Measurements from ENCODE around the gene PPM1F. TPM values are rescaled to one million over a fixed set of nuclear protein-coding genes. Genes with fewer than 3 reads are reported as not detected.
"Not testable (repeated sequence)": the region's sequence is repeated elsewhere in the genome, so short reads cannot be mapped to it uniquely, and the experiment has no call there.

The PPM1F gene
- total RNA-seq, 1 donor from 2014 or later, result 49.8 TPM

GRCh38 chr22:21876486-21877176 is 76.0 kb downstream of the PPM1F start:
- no peaks in the 10 kb centered on the region for H3K9me3 Mint-ChIP-seq
- no peaks in the 10 kb centered on the region for H3K4me1 Mint-ChIP-seq
- TF ChIP-seq CTCF (conservative IDR thresholded peaks at IDR 0.05), result no peak
- H3K27ac Mint-ChIP-seq (ENCODE audit: unreplicated experiment), result no peak overlapping the region
- no peaks in the 10 kb centered on the region for H3K36me3 Mint-ChIP-seq (ENCODE audit: low read depth)
- DNase-seq (ENCODE audit: low read depth, low spot score), result no peak
- no peak overlapping the region for H3K4me3 Mint-ChIP-seq
- no peaks in the 10 kb centered on the region for H3K27me3 Mint-ChIP-seq (ENCODE audit: low read depth)

DNA sequence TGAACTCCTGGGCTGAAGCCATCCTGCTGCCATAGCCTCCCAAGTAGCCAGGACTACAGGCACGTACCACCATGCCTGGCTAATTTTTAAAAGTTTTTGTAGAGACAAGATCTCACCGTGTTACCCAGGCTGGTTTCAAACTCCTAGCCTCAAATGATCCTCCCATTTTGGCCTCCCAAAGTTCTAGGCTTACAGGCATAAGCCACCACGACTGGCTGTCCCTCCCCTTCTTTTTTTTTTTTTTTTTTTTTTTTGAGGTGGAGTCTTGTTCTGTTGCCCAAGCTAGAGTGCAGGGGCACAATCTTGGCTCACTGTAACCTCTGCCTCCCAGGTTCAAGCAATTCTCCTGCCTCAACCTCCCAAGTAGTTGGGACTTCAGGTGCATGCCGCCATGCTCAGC is 77.7 kb downstream of the PPM1F start:
- not testable (repeated sequence) for H3K27ac Mint-ChIP-seq (ENCODE audit: unreplicated experiment); H3K4me3 Mint-ChIP-seq; H3K36me3 Mint-ChIP-seq (ENCODE audit: low read depth); H3K27me3 Mint-ChIP-seq (ENCODE audit: low read depth); H3K4me1 Mint-ChIP-seq; H3K9me3 Mint-ChIP-seq; DNase-seq (ENCODE audit: low read depth, low spot score)

DNA sequence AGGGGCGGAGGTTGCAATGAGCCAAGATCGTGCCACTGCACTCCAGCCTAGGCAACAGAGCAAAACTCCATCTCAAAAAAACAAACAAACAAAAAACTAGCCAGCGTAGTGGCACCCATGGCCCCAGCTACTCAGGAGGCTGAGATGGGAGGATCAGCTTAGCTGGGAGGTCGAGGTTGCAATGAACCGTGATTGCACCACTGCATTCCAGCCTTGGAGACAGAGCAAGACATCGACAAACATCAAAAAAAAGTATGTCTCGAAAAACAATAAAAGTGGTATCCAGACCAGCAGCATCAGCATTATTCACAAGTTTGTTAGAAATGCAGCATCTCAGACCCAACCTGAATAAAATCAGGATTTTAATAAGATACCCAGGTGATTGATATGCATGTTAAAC is 79.0 kb downstream of the PPM1F start:
- TF ChIP-seq CTCF (conservative IDR thresholded peaks at IDR 0.05), result no peak
- DNase-seq (ENCODE audit: low read depth, low spot score), result no peak
- H3K9me3 Mint-ChIP-seq, result no peaks in the 10 kb centered on the region
- H3K4me1 Mint-ChIP-seq, result peaks cover 3% of the 10 kb centered on the region
- no peaks in the 10 kb centered on the region for H3K27me3 Mint-ChIP-seq (ENCODE audit: low read depth)
- H3K27ac Mint-ChIP-seq (ENCODE audit: unreplicated experiment), result no peak overlapping the region
- no peak overlapping the region for H3K4me3 Mint-ChIP-seq
- no peaks in the 10 kb centered on the region for H3K36me3 Mint-ChIP-seq (ENCODE audit: low read depth)

DNA sequence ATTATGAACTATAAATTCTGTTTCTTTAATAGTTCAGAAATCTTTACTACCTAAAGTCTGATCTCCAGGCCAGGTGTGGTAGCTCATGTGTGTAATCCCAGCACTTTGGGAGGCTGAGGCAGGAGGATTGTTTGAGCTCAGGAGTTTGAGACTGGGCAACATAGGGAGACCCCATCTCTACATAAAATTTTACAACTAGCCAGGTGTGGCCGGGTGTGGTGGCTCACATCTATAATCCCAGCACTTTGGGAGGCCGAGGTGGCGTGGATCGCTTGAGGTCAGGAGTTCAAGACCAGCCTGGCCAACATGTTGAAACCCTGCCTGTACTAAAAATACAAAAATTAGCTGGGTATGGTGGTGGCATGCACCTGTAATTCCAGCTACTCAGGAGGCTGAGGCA is 79.9 kb downstream of the PPM1F start:
- peak overlapping the region; percentile 49 for H3K4me3 Mint-ChIP-seq
- H3K27ac Mint-ChIP-seq (ENCODE audit: unreplicated experiment), result not testable (repeated sequence)

More for the DNA sequence above, 79.9 kb downstream of the PPM1F start:
- not testable (repeated sequence) for H3K27me3 Mint-ChIP-seq (ENCODE audit: low read depth); H3K9me3 Mint-ChIP-seq; DNase-seq (ENCODE audit: low read depth, low spot score); H3K36me3 Mint-ChIP-seq (ENCODE audit: low read depth)
- H3K4me1 Mint-ChIP-seq, result peaks cover 10% of the 10 kb centered on the region

Other genes starting within 250 kb of the PPM1F start
- gene YPEL1, start 217.1 kb downstream of the PPM1F start, total RNA-seq, result 19.5 and 20.9 TPM in 2 replicates
- gene MAPK1, start 85.2 kb downstream of the PPM1F start, total RNA-seq, result 118 and 123 TPM in 2 replicates
- gene TOP3B, start 29.9 kb upstream of the PPM1F start, total RNA-seq, result 77.0 and 77.5 TPM in 2 replicates